Caco-2 (cell line): ENCODE data around the gene AGAP1. TPM values are rescaled to one million over a fixed set of nuclear protein-coding genes. Genes with fewer than 3 reads are reported as not detected.

ENCODE experiments used
- BruUV-seq: library from RNA; stranded (reverse); fragments of 400-500 nt; replicated peaks from 2 replicates; lab custom pipeline; 2021; lab: Mats Ljungman, UMichigan
- CTCF ChIA-PET: fragments of 300-600 bp; sonication (Branson Sonifier 250); formaldehyde crosslinking; loops from one replicate; lab custom pipeline; 2022; ENCODE audit warnings: antibody characterized with exemption; lab: Charles Lee
- POLR2A ChIA-PET: fragments of 300-600 bp; sonication (Branson Sonifier 250); formaldehyde crosslinking; loops from one replicate; lab custom pipeline; 2022; ENCODE audit warnings: antibody characterized with exemption; lab: Charles Lee
- DNase-seq, 2 experiments: peaks; one replicate each; pipeline versions ENCODE4 v3.0.0 to v3.0.0-alpha.2; 2020 to 2022
- H3K27me3 ChIP-seq: replicated peaks from 2 replicates; pipeline ENCODE4 v1.6.0; 2011; ENCODE audit warnings: low read length; ENCODE audit not compliant: control insufficient read depth, insufficient read depth
- H3K36me3 ChIP-seq: 2 replicates; pipeline ENCODE4 v1.5.1; 2011; ENCODE audit warnings: low read length; ENCODE audit not compliant: control insufficient read depth, insufficient read depth
- H3K4me1 ChIP-seq: fragments of 250-450 bp; sonication (Bioruptor Pico); 2 replicates; pipeline ENCODE4 v1.5.1; 2020; ENCODE audit warnings: mild to moderate bottlenecking
- H3K4me3 ChIP-seq: 2 replicates; pipeline ENCODE4 v1.5.1; 2011; ENCODE audit warnings: low read depth, mild to moderate bottlenecking, control low read depth, low read length
- H3K9me3 ChIP-seq: fragments of 250-450 bp; sonication (Bioruptor Pico); 2 replicates; pipeline ENCODE4 v1.5.1; 2020; ENCODE audit warnings: mild to moderate bottlenecking, moderate library complexity
- H3K27ac Mint-ChIP-seq: one replicate; pipeline ENCODE4 v1.8.0; 2022; ENCODE audit warnings: mixed read lengths; ENCODE audit not compliant: unreplicated experiment
- H3K27me3 Mint-ChIP-seq: one replicate; pipeline ENCODE4 v1.8.0; 2022; ENCODE audit warnings: mixed read lengths; ENCODE audit not compliant: insufficient read depth, unreplicated experiment
- H3K36me3 Mint-ChIP-seq: one replicate; pipeline ENCODE4 v1.8.0; 2022; ENCODE audit warnings: mild to moderate bottlenecking, mixed read lengths; ENCODE audit not compliant: insufficient read depth, unreplicated experiment
- H3K4me1 Mint-ChIP-seq: one replicate; pipeline ENCODE4 v1.8.0; 2022; ENCODE audit warnings: low read depth, mixed read lengths; ENCODE audit not compliant: unreplicated experiment
- H3K4me3 Mint-ChIP-seq: one replicate; pipeline ENCODE4 v1.8.0; 2022; ENCODE audit warnings: mild to moderate bottlenecking, moderate library complexity, mixed read lengths; ENCODE audit not compliant: unreplicated experiment
- H3K9me3 Mint-ChIP-seq: one replicate; pipeline ENCODE4 v1.8.0; 2022; ENCODE audit warnings: mixed read lengths; ENCODE audit not compliant: unreplicated experiment
- CTCF ChIP-seq, 2 experiments: fragments of 200-600 bp in 1 of 2; IDR thresholded peaks; 1 replicate in 1 of 2; 2 replicates in 1 of 2; pipeline versions ENCODE4 v1.5.1 to v1.8.0; 2011 to 2022; ENCODE audit warnings: antibody characterized with exemption in 1 of 2, control low read depth in 1 of 2, inconsistent platforms in 1 of 2, low read depth in 1 of 2, low read length in 1 of 2, mild to moderate bottlenecking in 1 of 2, moderate library complexity in 1 of 2; ENCODE audit not compliant: insufficient read depth in 1 of 2, severe bottlenecking in 1 of 2, unreplicated experiment in 1 of 2
- intact Hi-C: fragments of 100-400 bp; cut with micrococcal nuclease; formaldehyde crosslinking; loops from one replicate; pipeline ENCODE4 v1.10.0; 2022; ENCODE audit not compliant: unreplicated experiment
- total RNA-seq: library from RNA; stranded (reverse); gene quantifications from 2 replicates; pipeline ENCODE4 v1.2.3, GENCODE V29; 2022

Gene AGAP1
- total RNA-seq, 1 experiment from 2014 or later = 41.7 TPM

DNA sequence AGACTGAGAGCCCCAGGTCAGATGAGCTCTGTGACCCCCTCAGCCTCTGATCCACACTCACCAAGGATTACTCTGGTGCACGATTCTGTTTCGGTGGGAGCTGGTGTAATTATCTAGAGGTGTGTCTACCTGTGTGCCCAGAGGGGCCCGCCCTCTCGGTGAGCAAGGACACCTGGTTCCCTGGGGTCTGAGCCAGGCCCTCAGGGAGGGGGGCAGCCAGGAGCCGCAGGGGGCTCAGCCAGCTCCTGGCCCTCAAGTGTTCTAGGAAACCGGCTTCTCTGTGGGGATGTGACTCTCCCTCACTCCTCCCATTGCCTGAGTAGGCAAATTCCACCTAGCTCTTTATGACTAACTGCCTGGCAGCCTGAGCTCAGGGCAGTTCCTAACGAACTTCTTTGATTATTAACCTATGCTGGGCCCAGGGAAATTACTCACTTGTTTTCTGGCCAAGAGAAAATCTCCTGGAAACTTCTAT is 17.4 kb downstream of the AGAP1 start:
- Mint-ChIP-seq H3K27me3 (no peaks in the 10 kb centered on the region), H3K4me1 (no peaks in the 10 kb centered on the region), H3K4me3 (no peak overlapping the region), H3K36me3 (peaks cover 6% of the 10 kb centered on the region), H3K27ac (no peak overlapping the region), H3K9me3 (no peaks in the 10 kb centered on the region)
- H3K36me3 ChIP-seq = no peaks in the 10 kb centered on the region
- intact Hi-C loops = no loop called here
- BruUV-seq = no TSS peak
- no peak for DNase-seq
- no peaks in the 10 kb centered on the region for H3K9me3 ChIP-seq
- H3K4me1 ChIP-seq = no peaks in the 10 kb centered on the region
- no peaks in the 10 kb centered on the region for H3K27me3 ChIP-seq
- ChIA-PET POLR2A (no interaction called here), CTCF (interaction anchor here (0.5 kb wide), 1 partner anchor 1300 kb away, joined by 3 read pairs; no protein-coding TSS in a partner anchor)
- no peak for TF ChIP-seq CTCF (IDR thresholded peaks at IDR 0.05; ENCODE audit: insufficient read depth in 1 of 2, low read depth in 1 of 2, low read length in 1 of 2, severe bottlenecking in 1 of 2, unreplicated experiment in 1 of 2)
- H3K4me3 ChIP-seq = no peak overlapping the region

- BruUV-seq = no TSS peak
- Histone ChIP-seq H3K9me3 (no peaks in the 10 kb centered on the region), H3K36me3 (no peaks in the 10 kb centered on the region), H3K4me3 (no peak overlapping the region), H3K4me1 (no peaks in the 10 kb centered on the region), H3K27me3 (no peaks in the 10 kb centered on the region)
- CTCF ChIA-PET = no interaction called here
- H3K36me3 Mint-ChIP-seq = peaks cover 4% of the 10 kb centered on the region
- H3K4me3 Mint-ChIP-seq = no peak overlapping the region
- no peak for DNase-seq
- H3K27ac Mint-ChIP-seq = no peak overlapping the region
- H3K4me1 Mint-ChIP-seq = no peaks in the 10 kb centered on the region
- H3K27me3 Mint-ChIP-seq = no peaks in the 10 kb centered on the region
- intact Hi-C loops = no loop called here
- no peaks in the 10 kb centered on the region for H3K9me3 Mint-ChIP-seq
- POLR2A ChIA-PET = no interaction called here
- no peak for TF ChIP-seq CTCF (IDR thresholded peaks at IDR 0.05; ENCODE audit: insufficient read depth in 1 of 2, low read depth in 1 of 2, low read length in 1 of 2, severe bottlenecking in 1 of 2, unreplicated experiment in 1 of 2)
These were observed 18.2 kb downstream of the AGAP1 start for GRCh38 chr2:235511751-235512698.

DNA sequence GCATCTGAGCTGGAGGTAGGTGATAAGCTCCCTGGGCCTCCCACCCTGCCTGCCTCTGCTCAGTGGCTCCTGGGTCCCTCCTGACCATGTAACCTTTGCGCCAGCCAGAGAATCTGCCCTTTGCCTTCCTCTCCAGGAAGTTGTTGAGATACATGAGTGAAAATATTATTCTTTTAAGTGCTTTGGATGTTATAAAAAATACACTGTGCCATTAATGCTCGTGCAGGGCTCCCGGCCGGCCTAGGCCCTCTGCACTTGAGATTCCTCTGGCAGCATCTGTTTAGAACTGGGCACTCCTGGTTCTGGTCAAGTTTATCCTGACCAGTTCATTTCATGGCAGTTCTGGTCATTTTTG is 18.8 kb downstream of the AGAP1 start:
- no peak for TF ChIP-seq CTCF (IDR thresholded peaks at IDR 0.05; ENCODE audit: insufficient read depth in 1 of 2, low read depth in 1 of 2, low read length in 1 of 2, severe bottlenecking in 1 of 2, unreplicated experiment in 1 of 2)
- H3K4me1 Mint-ChIP-seq = no peaks in the 10 kb centered on the region
- no peak overlapping the region for H3K4me3 ChIP-seq
- no peaks in the 10 kb centered on the region for H3K27me3 Mint-ChIP-seq
- no peaks in the 10 kb centered on the region for H3K4me1 ChIP-seq
- H3K36me3 Mint-ChIP-seq = no peaks in the 10 kb centered on the region
- H3K9me3 ChIP-seq = no peaks in the 10 kb centered on the region
- POLR2A ChIA-PET = no interaction called here
- intact Hi-C loops = no loop called here
- H3K36me3 ChIP-seq = no peaks in the 10 kb centered on the region
- no TSS peak for BruUV-seq
- CTCF ChIA-PET = no interaction called here
- no peaks in the 10 kb centered on the region for H3K27me3 ChIP-seq
- no peak overlapping the region for H3K4me3 Mint-ChIP-seq
- DNase-seq = no peak
- no peaks in the 10 kb centered on the region for H3K9me3 Mint-ChIP-seq
- H3K27ac Mint-ChIP-seq = no peak overlapping the region
